Testis (tissue), 3 donors: ENCODE results near the gene MYH9. TPM values are rescaled to one million over a fixed set of nuclear protein-coding genes. Genes with fewer than 3 reads are reported as not detected.
"Not testable (repeated sequence)": the region's sequence is repeated elsewhere in the genome, so short reads cannot be mapped to it uniquely, and the experiment has no call there.

Experiments
- DNase-seq: peaks from one replicate; pipeline ENCODE4 v3.0.0-alpha.2; 2019
- H3K27ac ChIP-seq, 2 donors: fragments of 200-600 bp; sonication (generic); one replicate each; pipeline ENCODE4 v1.5.1; 2019
- H3K27me3 ChIP-seq: fragments of 200-600 bp; sonication (generic); one replicate; pipeline ENCODE4 v1.5.1; 2019
- H3K36me3 ChIP-seq: fragments of 200-600 bp; sonication (generic); one replicate; pipeline ENCODE4 v1.5.1; 2017; ENCODE audit warnings: low read depth; ENCODE audit errors: missing control alignments
- H3K4me1 ChIP-seq: fragments of 200-600 bp; sonication (generic); one replicate; pipeline ENCODE4 v1.5.1; 2019
- H3K4me3 ChIP-seq, 2 donors: fragments of 200-600 bp; sonication (generic); one replicate each; pipeline ENCODE4 v1.5.1; 2017 to 2019
- H3K9me3 ChIP-seq: fragments of 200-600 bp; sonication (generic); one replicate; pipeline ENCODE4 v1.5.1; 2017
- CTCF ChIP-seq, 3 experiments: fragments of 450-650 bp in 2 of 3; fragments of 200-600 bp in 1 of 3; sonication (generic) in 1 of 3; IDR thresholded peaks; one replicate each; pipeline ENCODE4 v1.5.1; 2016 to 2019; ENCODE audit warnings: antibody characterized with exemption in 3 of 3, mild to moderate bottlenecking in 2 of 3, moderate library complexity in 1 of 3
- POLR2A ChIP-seq: fragments of 450-650 bp; IDR thresholded peaks from one replicate; pipeline ENCODE4 v1.6.1; 2017; ENCODE audit warnings: antibody characterized with exemption, mild to moderate bottlenecking, moderate library complexity
- WGBS, 2 donors: methylation state at CpG; one replicate each; pipeline ENCODE4 v1.1.5; 2018; 5-methylcytosine and 5-hydroxymethylcytosine counted together
- intact Hi-C: fragments of 100-400 bp; cut with DNase I; formaldehyde crosslinking; loops from one replicate; pipeline ENCODE4 v1.15.1; 2023; ENCODE audit warnings: low total_unique reads
- polyA plus RNA-seq: library from polyadenylated mRNA; stranded (reverse); fragments of 350-450 nt; fragmentation: Illumina TruSeq; extraction: RNeasy Lipid Tissue Mini Kit (QIAGEN cat#74804); gene quantifications from one replicate; pipeline ENCODE4 v1.2.3, GENCODE V29; 2014; ENCODE audit warnings: low read depth, low replicate concordance; ENCODE audit not compliant: insufficient read depth
- total RNA-seq, 2 donors: library from RNA; depleted of rRNA; stranded (reverse); fragments of >200 nt; gene quantifications; one replicate each; pipeline ENCODE4 v1.2.3, GENCODE V29; 2016

MYH9 gene
- total and polyA plus RNA-seq, 3 donors from 2014 or later = 129 to 146 (median 141) TPM

GRCh38 chr22:36432592-36433317 is 45.0 kb upstream of the MYH9 start:
- no peak for DNase-seq
- 76 to 85% methylated on average over 15 of the region's 15 CpGs for WGBS, 2 donors

GRCh38 chr22:36431977-36432376 is 44.2 kb upstream of the MYH9 start:
- no peak overlapping the region for H3K4me3 ChIP-seq
- no peak for DNase-seq
- H3K27me3 ChIP-seq = no peaks in the 10 kb centered on the region
- no peak for TF ChIP-seq POLR2A
- TF ChIP-seq CTCF (IDR thresholded peaks at IDR 0.05) = no peak
- peaks cover 5% of the 10 kb centered on the region for H3K4me1 ChIP-seq
- H3K27ac ChIP-seq = no peak overlapping the region
- intact Hi-C loops = no loop called here
- H3K9me3 ChIP-seq = no peaks in the 10 kb centered on the region
- 84 to 95% methylated on average over 9 of the region's 9 CpGs for WGBS, 2 donors
- H3K36me3 ChIP-seq = no peaks in the 10 kb centered on the region

More at GRCh38 chr22:36432592-36433317, 45.0 kb upstream of the MYH9 start:
- no peaks in the 10 kb centered on the region for H3K9me3 ChIP-seq
- intact Hi-C loops = no loop called here
- peaks cover 5% of the 10 kb centered on the region for H3K4me1 ChIP-seq
- no peak for TF ChIP-seq CTCF (IDR thresholded peaks at IDR 0.05)
- no peak for TF ChIP-seq POLR2A
- H3K27me3 ChIP-seq = no peaks in the 10 kb centered on the region
- no peak overlapping the region for H3K27ac ChIP-seq
- no peak overlapping the region for H3K4me3 ChIP-seq
- H3K36me3 ChIP-seq = no peaks in the 10 kb centered on the region

GRCh38 chr22:36430863-36431262 is 43.1 kb upstream of the MYH9 start:
- H3K4me3 ChIP-seq = no peak overlapping the region
- no peak for TF ChIP-seq CTCF (IDR thresholded peaks at IDR 0.05)
- no peaks in the 10 kb centered on the region for H3K27me3 ChIP-seq
- no peak for DNase-seq
- H3K36me3 ChIP-seq = no peaks in the 10 kb centered on the region
- H3K9me3 ChIP-seq = no peaks in the 10 kb centered on the region
- H3K27ac ChIP-seq = no peak overlapping the region
- intact Hi-C loops = no loop called here
- 86 to 94% methylated on average over 5 to 9 of the region's 9 CpGs for WGBS, 2 donors
- peaks cover 14% of the 10 kb centered on the region for H3K4me1 ChIP-seq

GRCh38 chr22:36427952-36428351 is 40.2 kb upstream of the MYH9 start:
- H3K27ac ChIP-seq, H3K4me3 ChIP-seq, H3K27me3 ChIP-seq, H3K36me3 ChIP-seq, intact Hi-C loops, DNase-seq, H3K9me3 ChIP-seq, H3K4me1 ChIP-seq: not testable (repeated sequence)
- WGBS, 2 donors = 79 to 85% methylated on average over 11 of the region's 11 CpGs

GRCh38 chr22:36425977-36426523 is 38.3 kb upstream of the MYH9 start:
- Histone ChIP-seq H3K27me3 (no peaks in the 10 kb centered on the region), H3K27ac (peak overlapping the region in 1 of 2 donors; percentile 44), H3K4me3 (no peak overlapping the region), H3K9me3 (no peaks in the 10 kb centered on the region), H3K4me1 (peaks cover 9% of the 10 kb centered on the region), H3K36me3 (no peaks in the 10 kb centered on the region)
- WGBS, 2 donors = 38 to 60% methylated on average over 2 of the region's 2 CpGs
- intact Hi-C loops = no loop called here
- DNase-seq = no peak
- TF ChIP-seq CTCF (IDR thresholded peaks at IDR 0.05) (no peak), POLR2A (no peak)
